H9 (cell line): ENCODE results near the gene PTPN13. TPM values are rescaled to one million over a fixed set of nuclear protein-coding genes. Genes with fewer than 3 reads are reported as not detected.

Experiments
- DNase-seq: peaks from one replicate; pipeline ENCODE4 v3.0.0-alpha.2; 2017
- H2AFZ ChIP-seq: one replicate; pipeline ENCODE4 v1.6.1; 2013; ENCODE audit warnings: mild to moderate bottlenecking, low read length, control low read depth, moderate library complexity
- H2AK5ac ChIP-seq: 2 replicates; pipeline ENCODE4 v1.6.1; 2013; ENCODE audit warnings: low read length, control low read depth, mixed read lengths; ENCODE audit not compliant: insufficient read length
- H2BK120ac ChIP-seq: one replicate; pipeline ENCODE4 v1.6.1; 2013; ENCODE audit warnings: low read depth, mild to moderate bottlenecking, low read length, control low read depth, inconsistent platforms; ENCODE audit not compliant: poor library complexity, severe bottlenecking
- H2BK12ac ChIP-seq: 2 replicates; pipeline ENCODE4 v1.6.1; 2013; ENCODE audit warnings: low read length, control low read depth, mixed read lengths, low read depth; ENCODE audit not compliant: insufficient read length
- H2BK15ac ChIP-seq: 2 replicates; pipeline ENCODE4 v1.6.1; 2013; ENCODE audit warnings: low read depth, low read length, control low read depth
- H2BK20ac ChIP-seq: one replicate; pipeline ENCODE4 v1.6.1; 2013; ENCODE audit warnings: low read depth, mild to moderate bottlenecking, low read length, control low read depth, inconsistent platforms; ENCODE audit not compliant: poor library complexity, severe bottlenecking
- H2BK5ac ChIP-seq: 2 replicates; pipeline ENCODE4 v1.6.1; 2013; ENCODE audit warnings: low read length, control low read depth, mixed read lengths; ENCODE audit not compliant: insufficient read length
- H3K14ac ChIP-seq: 2 replicates; pipeline ENCODE4 v1.6.1; 2013; ENCODE audit warnings: low read length, control low read depth; ENCODE audit not compliant: insufficient read depth
- H3K18ac ChIP-seq: 2 replicates; pipeline ENCODE4 v1.6.1; 2013; ENCODE audit warnings: low read depth, mild to moderate bottlenecking, mixed read lengths, low read length, control low read depth; ENCODE audit not compliant: insufficient read length
- H3K23ac ChIP-seq: 2 replicates; pipeline ENCODE4 v1.6.1; 2013; ENCODE audit warnings: low read length, control low read depth, mixed read lengths, low read depth; ENCODE audit not compliant: insufficient read length
- H3K23me2 ChIP-seq: 2 replicates; pipeline ENCODE4 v1.6.1; 2013; ENCODE audit warnings: low read depth, mild to moderate bottlenecking, mixed read lengths, low read length, control low read depth; ENCODE audit not compliant: insufficient read length, poor library complexity, severe bottlenecking
- H3K27ac ChIP-seq: 2 replicates; pipeline ENCODE4 v1.5.1; 2013; ENCODE audit warnings: low read length, control low read depth, mixed read lengths, low read depth; ENCODE audit not compliant: insufficient read length
- H3K27me3 ChIP-seq: 2 replicates; pipeline ENCODE4 v1.6.1; 2013; ENCODE audit warnings: low read length, control low read depth, inconsistent platforms; ENCODE audit not compliant: insufficient read depth
- H3K4ac ChIP-seq: 2 replicates; pipeline ENCODE4 v1.6.1; 2013; ENCODE audit warnings: low read depth, mild to moderate bottlenecking, control low read depth, inconsistent platforms, low read length, moderate library complexity
- H3K4me1 ChIP-seq: 2 replicates; pipeline ENCODE4 v1.6.1; 2013; ENCODE audit warnings: low read length, control low read depth, inconsistent platforms; ENCODE audit not compliant: insufficient read depth
- H3K4me2 ChIP-seq: 2 replicates; pipeline ENCODE4 v1.6.1; 2013; ENCODE audit warnings: low read length, control low read depth, mixed read lengths; ENCODE audit not compliant: insufficient read length, insufficient read depth
- H3K56ac ChIP-seq: 2 replicates; pipeline ENCODE4 v1.6.1; 2013; ENCODE audit warnings: low read depth, mild to moderate bottlenecking, mixed read lengths, low read length, control low read depth; ENCODE audit not compliant: insufficient read length
- H3K79me1 ChIP-seq: 2 replicates; pipeline ENCODE4 v1.6.1; 2013; ENCODE audit warnings: low read depth, mild to moderate bottlenecking, moderate library complexity, low read length, control low read depth, inconsistent platforms; ENCODE audit not compliant: insufficient read depth, poor library complexity, severe bottlenecking
- H3K79me2 ChIP-seq: 2 replicates; pipeline ENCODE4 v1.6.1; 2013; ENCODE audit warnings: low read length, control low read depth, inconsistent platforms; ENCODE audit not compliant: insufficient read depth
- H3K9ac ChIP-seq: 2 replicates; pipeline ENCODE4 v1.6.1; 2013; ENCODE audit warnings: low read length, control low read depth, mixed read lengths; ENCODE audit not compliant: insufficient read length; ENCODE audit errors: extremely low read depth
- H3K9me3 ChIP-seq: one replicate; pipeline ENCODE4 v1.6.1; 2013; ENCODE audit warnings: low read depth, low read length, inconsistent platforms; ENCODE audit not compliant: control insufficient read depth
- H3T11ph ChIP-seq: one replicate; pipeline ENCODE4 v1.6.1; 2013; ENCODE audit warnings: mild to moderate bottlenecking, low read length, control low read depth, inconsistent platforms
- H4K20me1 ChIP-seq: one replicate; pipeline ENCODE4 v1.6.1; 2013; ENCODE audit not compliant: control insufficient read depth, insufficient read length, insufficient read depth
- H4K5ac ChIP-seq: 2 replicates; pipeline ENCODE4 v1.6.1; 2013; ENCODE audit warnings: low read depth, mild to moderate bottlenecking, mixed read lengths, low read length, control low read depth; ENCODE audit not compliant: insufficient read length
- H4K8ac ChIP-seq: replicated peaks from 2 replicates; pipeline ENCODE4 v1.6.1; 2013; ENCODE audit warnings: low read length, control low read depth, mixed read lengths, low read depth; ENCODE audit not compliant: insufficient read length
- H4K91ac ChIP-seq: 2 replicates; pipeline ENCODE4 v1.6.1; 2013; ENCODE audit warnings: low read depth, mild to moderate bottlenecking, moderate library complexity, mixed read lengths, low read length, control low read depth; ENCODE audit not compliant: insufficient read length
- H3K27ac Mint-ChIP-seq, 3 experiments: 2 replicates in 2 of 3; 3 replicates in 1 of 3; pipeline ENCODE4 v1.8.0; 2020 to 2021; ENCODE audit warnings: mixed read lengths in 3 of 3, mild to moderate bottlenecking in 1 of 3, moderate library complexity in 1 of 3
- H3K27me3 Mint-ChIP-seq: 2 replicates; pipeline ENCODE4 v1.8.0; 2021; ENCODE audit warnings: low read depth, mild to moderate bottlenecking, moderate library complexity, mixed read lengths
- H3K36me3 Mint-ChIP-seq, 3 experiments: 2 replicates in 2 of 3; 3 replicates in 1 of 3; pipeline ENCODE4 v1.8.0; 2020 to 2021; ENCODE audit warnings: low read depth in 3 of 3, mixed read lengths in 3 of 3; ENCODE audit not compliant: insufficient read depth in 1 of 3
- H3K4me1 Mint-ChIP-seq, 2 experiments: 2 replicates each; pipeline ENCODE4 v1.8.0; 2020; ENCODE audit warnings: mixed read lengths in 2 of 2
- H3K4me3 Mint-ChIP-seq, 2 experiments: 2 replicates in 1 of 2; 3 replicates in 1 of 2; pipeline ENCODE4 v1.8.0; 2020 to 2021; ENCODE audit warnings: mild to moderate bottlenecking in 2 of 2, mixed read lengths in 2 of 2, moderate library complexity in 1 of 2
- H3K9me3 Mint-ChIP-seq, 2 experiments: 2 replicates in 1 of 2; 3 replicates in 1 of 2; pipeline ENCODE4 v1.8.0; 2020; ENCODE audit warnings: mild to moderate bottlenecking in 2 of 2, mixed read lengths in 2 of 2, moderate library complexity in 1 of 2
- WGBS: extraction: QIAGEN DNeasy Blood & Tissue Kit; methylation state at CpG from one replicate; pipeline ENCODE4 v1.1.7; 2013; ENCODE audit warnings: missing lambda C conversion rate, low lambda C conversion rate, mixed read lengths; ENCODE audit not compliant: insufficient read length; ENCODE audit errors: extremely low coverage; 5-methylcytosine and 5-hydroxymethylcytosine counted together
- total RNA-seq: library from RNA; stranded (reverse); gene quantifications from 2 replicates; pipeline ENCODE4 v1.2.1, GENCODE V29; 2021
- TF ChIP-seq, protein P1 (sequence below): fragments of 200-600 bp; sonication (generic); conservative IDR thresholded peaks from 3 replicates; pipeline ENCODE4 v1.8.0; 2021; ENCODE audit warnings: antibody characterized with exemption, mild to moderate bottlenecking

PTPN13 gene
- total RNA-seq, 1 experiment from 2014 or later = 34.9 TPM

DNA sequence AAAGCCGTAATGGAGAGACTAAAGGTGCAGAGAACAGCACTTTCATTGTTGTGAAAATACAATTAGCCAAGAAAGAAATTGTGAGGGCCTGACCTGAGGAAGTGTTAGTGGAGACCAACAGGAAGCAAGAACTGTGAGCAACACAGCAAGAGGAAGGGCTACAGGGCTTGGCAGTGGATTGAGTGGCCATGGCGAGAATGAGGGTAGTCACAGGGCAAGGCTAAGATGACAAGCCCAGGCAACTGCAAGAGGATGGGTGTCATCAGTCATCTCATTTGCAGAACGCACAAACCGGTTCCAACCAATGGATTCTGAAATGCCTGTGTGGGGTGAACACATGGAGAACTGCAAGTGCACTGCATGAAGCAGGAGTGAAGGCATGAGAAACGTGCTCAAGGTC, 251.5 kb downstream of the PTPN13 start:
- Mint-ChIP-seq H3K36me3 (no peaks in the 10 kb centered on the region), H3K4me1 (peaks cover 14% of the 10 kb centered on the region in 2 experiments), H3K27ac (no peak overlapping the region), H3K9me3 (no peaks in the 10 kb centered on the region), H3K4me3 (no peak overlapping the region), H3K27me3 (peaks cover 9% of the 10 kb centered on the region)
- H3K9ac ChIP-seq = no peak overlapping the region
- no peaks in the 10 kb centered on the region for H4K20me1 ChIP-seq
- no peak overlapping the region for H3K4ac ChIP-seq
- no peaks in the 10 kb centered on the region for H3K27me3 ChIP-seq
- no peak for DNase-seq
- H3K56ac ChIP-seq = no peak overlapping the region
- no peak overlapping the region for H3K23ac ChIP-seq
- H3K27ac ChIP-seq = no peak overlapping the region
- H3T11ph ChIP-seq = no peak overlapping the region
- H4K5ac ChIP-seq = no peak overlapping the region
- H4K91ac ChIP-seq = no peak overlapping the region
- H3K23me2 ChIP-seq = no peaks in the 10 kb centered on the region
- H3K9me3 ChIP-seq = no peaks in the 10 kb centered on the region
- H2AFZ ChIP-seq = no peak overlapping the region
- H4K8ac ChIP-seq = no peak overlapping the region
- H3K4me1 ChIP-seq = no peaks in the 10 kb centered on the region; the same call in 1 of the 2 replicates
- H3K4me2 ChIP-seq = no peak overlapping the region
- TF ChIP-seq, protein P1, sequence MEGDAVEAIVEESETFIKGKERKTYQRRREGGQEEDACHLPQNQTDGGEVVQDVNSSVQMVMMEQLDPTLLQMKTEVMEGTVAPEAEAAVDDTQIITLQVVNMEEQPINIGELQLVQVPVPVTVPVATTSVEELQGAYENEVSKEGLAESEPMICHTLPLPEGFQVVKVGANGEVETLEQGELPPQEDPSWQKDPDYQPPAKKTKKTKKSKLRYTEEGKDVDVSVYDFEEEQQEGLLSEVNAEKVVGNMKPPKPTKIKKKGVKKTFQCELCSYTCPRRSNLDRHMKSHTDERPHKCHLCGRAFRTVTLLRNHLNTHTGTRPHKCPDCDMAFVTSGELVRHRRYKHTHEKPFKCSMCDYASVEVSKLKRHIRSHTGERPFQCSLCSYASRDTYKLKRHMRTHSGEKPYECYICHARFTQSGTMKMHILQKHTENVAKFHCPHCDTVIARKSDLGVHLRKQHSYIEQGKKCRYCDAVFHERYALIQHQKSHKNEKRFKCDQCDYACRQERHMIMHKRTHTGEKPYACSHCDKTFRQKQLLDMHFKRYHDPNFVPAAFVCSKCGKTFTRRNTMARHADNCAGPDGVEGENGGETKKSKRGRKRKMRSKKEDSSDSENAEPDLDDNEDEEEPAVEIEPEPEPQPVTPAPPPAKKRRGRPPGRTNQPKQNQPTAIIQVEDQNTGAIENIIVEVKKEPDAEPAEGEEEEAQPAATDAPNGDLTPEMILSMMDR = no peak
- H2BK20ac ChIP-seq = no peak overlapping the region
- no peak overlapping the region for H2BK120ac ChIP-seq
- no peak overlapping the region for H2BK15ac ChIP-seq
- WGBS = no CpG with 5 or more reads among the region's 5 CpGs
- no peak overlapping the region for H2AK5ac ChIP-seq
- H3K14ac ChIP-seq = no peak overlapping the region
- H3K18ac ChIP-seq = no peak overlapping the region
- no peak overlapping the region for H2BK12ac ChIP-seq
- H2BK5ac ChIP-seq = no peak overlapping the region
- H3K79me1 ChIP-seq = no peaks in the 10 kb centered on the region
- H3K79me2 ChIP-seq = no peaks in the 10 kb centered on the region
